Esophagus mucosa (tissue), 1 donor: ENCODE results near the gene METTL26. TPM values are rescaled to one million over a fixed set of nuclear protein-coding genes. Genes with fewer than 3 reads are reported as not detected.

ENCODE experiments used
- ATAC-seq: fragments of 200-7000 bp; cut with Tn5 transposase; one replicate; pipeline ENCODE4 v1.9.1; 2020
- total RNA-seq: library from RNA; stranded (reverse); gene quantifications from one replicate; pipeline ENCODE4 v1.2.4, GENCODE V29; 2023
- donor health status: DM: yes; HTN: yes; CAD: no.

Gene METTL26
- total RNA-seq, 1 donor from 2014 or later = 40.2 TPM

DNA sequence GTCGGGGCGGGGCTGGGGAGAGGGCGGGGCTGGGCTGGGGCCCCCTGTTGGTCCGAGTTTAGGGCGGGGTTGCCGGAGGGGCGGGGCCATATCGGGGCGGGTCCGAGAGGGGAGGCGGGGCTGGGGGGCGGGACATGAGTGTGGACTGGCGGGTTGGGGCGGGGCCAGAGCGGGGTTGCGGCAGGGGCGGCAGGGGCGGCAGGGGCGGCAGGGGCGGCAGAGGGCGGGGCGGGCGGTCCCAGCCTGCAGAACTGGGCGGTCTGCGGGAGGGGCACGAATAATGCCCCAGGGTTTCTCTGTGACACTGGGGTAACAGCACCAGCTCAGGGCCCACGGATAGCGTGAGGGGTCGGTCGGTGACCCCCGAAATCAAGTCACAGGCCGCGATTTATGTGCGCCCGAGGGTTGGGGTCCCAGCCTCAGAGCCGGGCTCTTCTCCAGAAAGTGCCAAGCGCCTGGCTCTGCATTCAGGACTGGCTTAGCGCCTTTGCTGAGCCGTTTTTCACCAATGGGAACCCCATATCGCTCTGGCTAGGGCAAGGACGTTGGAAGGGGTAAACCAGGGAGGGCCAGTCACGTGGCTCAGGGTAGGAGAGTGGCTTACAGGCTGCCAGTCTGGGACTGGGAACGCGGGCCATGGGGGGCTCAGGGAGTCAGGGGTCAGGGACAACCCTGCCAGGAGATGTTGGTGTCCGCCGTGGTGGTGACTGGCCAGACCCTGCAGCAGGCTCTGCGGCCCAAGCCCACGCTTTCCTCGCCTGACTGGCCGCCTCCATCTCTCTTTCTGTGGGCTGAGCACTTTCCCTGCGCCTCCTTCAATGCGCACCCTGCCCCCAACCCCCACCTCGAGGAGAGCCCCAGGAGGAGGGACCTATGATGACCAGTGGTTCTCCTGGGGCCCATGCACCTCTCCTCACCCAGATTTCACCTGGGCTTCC lies 1.2 kb upstream of the METTL26 start:
- peak; percentile 84 for ATAC-seq

DNA sequence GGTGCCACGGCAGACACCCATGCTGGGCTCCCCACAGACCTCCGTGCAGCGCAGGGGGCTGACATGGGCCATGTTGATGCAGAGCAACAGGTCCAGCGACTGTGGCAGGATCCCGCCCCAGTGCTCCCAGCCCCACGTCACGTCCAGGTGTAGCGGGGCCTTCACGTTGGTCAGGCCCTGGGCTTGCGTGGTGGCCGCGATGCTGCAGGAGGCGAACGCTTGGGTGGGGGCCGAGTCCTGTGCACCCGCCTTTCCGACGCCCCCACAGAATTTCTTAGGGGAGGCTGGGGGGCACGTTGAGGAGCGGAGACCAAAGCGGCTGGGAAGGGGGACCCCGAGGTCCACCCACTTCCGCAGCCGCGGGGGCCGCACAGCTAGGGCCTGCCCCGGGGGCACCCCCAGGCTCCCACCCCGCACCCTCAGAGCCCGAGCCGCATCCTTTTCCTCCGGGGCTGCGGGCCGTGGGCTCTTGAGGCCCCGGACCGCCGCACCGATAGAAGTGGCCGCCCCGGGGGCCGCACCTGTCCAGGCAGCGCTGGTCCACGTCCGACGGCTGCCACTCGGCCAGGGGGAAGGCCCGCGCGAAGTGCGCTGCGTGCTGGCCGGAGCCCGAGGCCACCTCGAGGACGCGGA lies 416 bp downstream of the METTL26 start:
- ATAC-seq = no peak

DNA sequence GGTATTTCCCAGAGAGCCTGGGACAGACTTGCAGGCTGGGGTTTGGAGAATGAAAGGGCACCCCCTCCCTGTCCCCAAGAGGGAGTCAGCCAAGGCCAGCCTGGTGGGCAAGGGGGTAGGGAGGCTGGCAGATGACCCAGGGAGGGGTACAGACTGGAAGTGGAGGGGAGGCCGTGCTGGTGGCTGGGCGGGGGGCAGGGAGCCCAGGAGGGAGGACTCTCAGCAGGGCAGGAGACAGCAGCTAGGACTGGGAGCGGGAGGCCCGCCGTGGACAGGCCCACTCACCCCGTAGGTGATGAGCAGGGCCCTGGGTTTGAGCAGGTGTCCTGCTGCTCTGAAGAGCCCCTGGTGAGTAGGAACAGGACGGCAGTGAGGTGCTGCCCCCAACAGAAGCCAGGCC lies 1.1 kb downstream of the METTL26 start:
- ATAC-seq = no peak

DNA sequence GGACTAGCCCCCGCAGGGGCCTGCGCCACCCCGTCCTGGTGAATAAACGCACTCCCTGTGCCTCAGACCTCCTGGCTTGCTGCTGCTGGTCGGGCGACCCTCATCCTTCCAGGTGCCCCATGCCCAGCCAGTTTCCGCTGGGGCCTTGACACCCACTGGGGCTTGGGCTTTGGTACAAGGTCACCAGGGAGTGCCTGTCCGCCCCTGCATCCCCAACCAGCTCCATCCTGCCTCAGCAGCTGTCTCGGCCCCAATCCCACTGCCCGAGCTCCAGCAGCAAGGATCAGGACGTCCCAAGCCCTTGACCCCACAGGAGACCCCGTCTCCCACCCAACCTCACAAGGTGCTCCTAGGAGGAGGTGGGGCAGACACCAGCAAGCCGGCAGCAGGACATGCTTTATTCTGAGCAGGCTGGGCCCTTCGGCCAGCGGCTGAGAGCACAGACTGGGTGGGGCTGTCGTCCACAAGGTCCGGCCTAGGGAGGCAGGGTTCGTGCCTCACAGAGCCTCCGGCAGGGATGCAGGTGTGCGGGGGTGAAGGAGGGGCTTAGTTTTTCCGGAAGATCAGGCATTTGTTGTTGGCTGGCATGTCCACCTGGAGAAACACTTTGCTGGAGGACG lies 1.9 kb downstream of the METTL26 start:
- ATAC-seq = no peak

GRCh38 chr16:633336-634050 lies 2.6 kb downstream of the METTL26 start:
- ATAC-seq = no peak

DNA sequence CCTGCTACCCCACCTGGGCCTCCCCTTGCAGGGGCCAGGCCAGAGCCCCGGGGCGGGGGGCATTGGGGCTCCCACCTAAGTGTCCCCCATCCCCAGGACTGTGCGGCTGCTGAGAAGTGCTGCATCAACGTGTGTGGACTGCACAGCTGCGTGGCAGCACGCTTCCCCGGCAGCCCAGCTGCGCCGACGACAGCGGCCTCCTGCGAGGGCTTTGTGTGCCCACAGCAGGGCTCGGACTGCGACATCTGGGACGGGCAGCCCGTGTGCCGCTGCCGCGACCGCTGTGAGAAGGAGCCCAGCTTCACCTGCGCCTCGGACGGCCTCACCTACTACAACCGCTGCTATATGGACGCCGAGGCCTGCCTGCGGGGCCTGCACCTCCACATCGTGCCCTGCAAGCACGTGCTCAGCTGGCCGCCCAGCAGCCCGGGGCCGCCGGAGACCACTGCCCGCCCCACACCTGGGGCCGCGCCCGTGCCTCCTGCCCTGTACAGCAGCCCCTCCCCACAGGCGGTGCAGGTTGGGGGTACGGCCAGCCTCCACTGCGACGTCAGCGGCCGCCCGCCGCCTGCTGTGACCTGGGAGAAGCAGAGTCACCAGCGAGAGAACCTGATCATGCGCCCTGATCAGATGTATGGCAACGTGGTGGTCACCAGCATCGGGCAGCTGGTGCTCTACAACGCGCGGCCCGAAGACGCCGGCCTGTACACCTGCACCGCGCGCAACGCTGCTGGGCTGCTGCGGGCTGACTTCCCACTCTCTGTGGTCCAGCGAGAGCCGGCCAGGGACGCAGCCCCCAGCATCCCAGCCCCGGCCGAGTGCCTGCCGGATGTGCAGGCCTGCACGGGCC lies 3.4 kb downstream of the METTL26 start:
- ATAC-seq = no peak

DNA sequence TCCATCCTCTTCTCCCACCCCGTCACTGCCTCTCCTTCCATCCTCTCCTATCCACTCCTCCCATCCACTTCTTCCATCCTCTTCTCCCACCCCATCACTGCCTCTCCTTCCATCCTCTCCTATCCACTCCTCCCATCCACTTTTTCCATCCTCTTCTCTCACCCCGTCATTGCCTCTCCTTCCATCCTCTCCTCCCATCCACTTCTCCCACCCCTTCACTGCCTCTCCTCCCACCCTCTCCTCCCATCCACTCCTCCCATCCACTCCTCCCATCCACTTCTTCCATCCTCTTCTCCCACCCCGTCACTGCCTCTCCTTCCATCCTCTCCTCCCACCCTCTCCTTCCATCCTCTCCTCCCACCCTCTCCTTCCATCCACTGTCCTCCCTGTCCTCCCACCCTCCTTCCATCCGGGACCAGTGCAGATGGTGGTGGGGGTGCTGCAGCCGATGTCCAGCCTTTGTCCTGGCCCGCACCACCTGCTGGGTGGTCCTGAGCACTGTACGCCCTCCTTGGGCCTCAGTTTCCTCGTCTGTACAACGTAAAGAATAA lies 4.2 kb downstream of the METTL26 start:
- no peak for ATAC-seq

- no peak for ATAC-seq
These were observed 5.2 kb downstream of the METTL26 start, which contains the start of gene WFIKKN1 for GRCh38 chr16:630815-631405. TSS of gene WFIKKN1 (plus strand) at chr16:630985. CDS start at chr16:631254, 269 bp downstream.

- ATAC-seq = no peak
These were observed 5.8 kb downstream of the METTL26 start for GRCh38 chr16:630249-630814.

GRCh38 chr16:629833-630248 lies 6.3 kb downstream of the METTL26 start:
- ATAC-seq = no peak

DNA sequence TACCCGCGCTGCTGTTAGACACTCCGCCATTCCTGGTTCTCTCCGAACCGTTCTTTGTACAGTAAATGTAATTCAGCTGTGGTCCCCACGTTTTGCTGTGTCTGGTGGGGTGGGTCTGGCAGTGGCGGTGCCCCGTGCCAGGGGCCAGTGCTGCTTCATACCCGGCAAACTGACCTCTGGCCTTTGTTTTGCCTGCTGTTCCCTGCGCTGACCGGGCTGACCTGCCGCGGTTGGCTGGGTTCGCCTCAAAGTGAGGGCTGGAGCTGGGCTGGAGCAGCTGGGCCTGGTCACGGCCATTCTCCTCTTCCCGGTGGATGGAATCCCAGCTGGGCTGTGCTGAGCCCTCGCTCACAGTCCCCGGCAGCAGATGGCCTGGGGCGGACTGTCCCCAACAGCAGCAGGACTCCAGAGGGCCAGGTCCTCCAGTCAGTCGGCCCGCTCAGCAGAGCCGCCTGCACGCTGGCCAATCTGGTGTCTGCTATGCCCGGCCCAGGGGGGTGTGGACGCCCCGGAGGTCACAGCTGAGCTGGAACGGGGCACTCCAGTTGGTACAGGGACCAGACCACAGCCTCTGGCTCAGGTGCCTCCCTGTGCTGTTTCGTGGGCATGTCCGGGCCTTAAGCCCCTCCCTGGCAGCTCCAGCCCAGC lies 6.8 kb downstream of the METTL26 start:
- ATAC-seq = no peak

- ATAC-seq = no peak
These were observed 7.6 kb downstream of the METTL26 start for GRCh38 chr16:628321-629061.

GRCh38 chr16:627454-628239 lies 8.5 kb downstream of the METTL26 start:
- no peak for ATAC-seq

DNA sequence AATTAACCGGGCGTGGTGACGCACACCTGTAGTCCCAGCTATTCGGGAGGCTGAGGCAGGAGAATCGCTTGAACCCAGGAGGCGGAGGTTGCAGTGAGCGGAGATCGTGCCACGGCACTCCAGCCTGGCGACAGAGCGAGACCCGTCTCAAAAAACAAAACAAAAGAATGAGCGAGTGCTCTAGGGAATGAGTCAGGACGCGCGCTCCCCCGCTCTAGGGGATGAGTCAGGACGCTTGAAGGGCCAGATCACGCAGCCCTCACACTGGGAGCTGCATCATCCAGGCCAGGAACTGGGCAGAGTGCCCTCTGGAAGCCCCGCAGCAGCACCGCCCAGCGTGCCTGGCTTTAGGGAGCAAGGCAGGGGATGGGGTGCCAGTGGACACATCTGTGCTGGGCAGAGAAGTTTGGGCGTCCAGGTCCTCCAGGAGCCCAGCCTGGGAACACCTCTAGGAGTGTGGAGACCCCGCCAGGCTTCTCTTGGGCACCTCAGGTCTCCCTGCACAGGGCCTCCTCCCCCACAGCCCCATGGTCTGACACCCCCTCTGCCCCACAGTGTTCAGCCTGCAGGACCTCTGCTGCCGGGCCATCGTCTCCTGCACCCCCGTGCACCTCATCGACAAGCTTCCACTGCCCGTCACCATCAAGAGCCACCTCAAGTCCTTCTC lies 9.2 kb downstream of the METTL26 start:
- peak; percentile 73 for ATAC-seq

GRCh38 chr16:625977-626765 lies 9.9 kb downstream of the METTL26 start:
- ATAC-seq = no peak

DNA sequence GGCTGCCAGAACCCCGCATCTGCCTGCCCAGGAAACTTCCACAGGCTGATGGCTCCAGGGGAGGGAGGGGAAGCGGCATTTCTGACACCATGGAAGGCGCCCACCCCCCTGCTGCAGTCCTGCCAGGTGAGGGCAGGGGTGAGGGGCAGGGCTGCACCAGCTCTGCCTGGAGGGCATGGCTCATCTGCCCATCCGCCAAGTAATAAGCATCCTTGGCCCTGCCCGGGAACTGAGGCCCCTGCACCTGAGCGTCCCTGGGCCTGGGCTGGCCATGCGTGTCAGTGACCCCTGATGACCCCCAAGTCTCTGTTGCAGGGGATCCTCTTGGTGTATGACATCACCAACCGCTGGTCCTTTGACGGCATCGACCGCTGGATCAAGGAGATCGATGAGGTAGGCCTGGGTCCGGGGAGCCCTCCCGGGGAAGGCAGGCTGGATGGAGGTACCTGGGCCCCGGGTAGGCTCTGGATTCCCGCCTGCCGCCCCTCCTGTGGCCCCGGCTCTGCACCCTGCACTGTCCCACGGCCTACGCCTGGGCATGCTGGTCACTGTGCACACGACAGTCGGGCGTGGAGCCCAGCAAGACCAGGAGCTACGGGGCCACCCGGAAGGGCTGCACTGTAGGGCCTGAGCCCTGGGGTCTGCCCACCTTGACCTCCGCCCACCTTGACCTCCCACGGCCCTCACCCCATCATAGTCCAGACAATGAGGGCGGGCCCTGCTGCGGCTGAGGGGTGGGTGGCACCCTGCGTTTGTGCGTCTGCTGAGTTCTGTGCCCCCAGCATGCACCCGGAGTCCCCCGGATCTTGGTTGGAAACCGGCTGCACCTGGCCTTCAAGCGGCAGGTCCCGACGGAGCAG lies 10.8 kb downstream of the METTL26 start:
- no peak for ATAC-seq
